ENCODE data around the gene INPP5F. TPM values are rescaled to one million over a fixed set of nuclear protein-coding genes. Genes with fewer than 3 reads are reported as not detected.
A peak's percentile ranks its signal among the peaks of the same experiment; 100 is the strongest.

The INPP5F gene
- total and polyA plus RNA-seq, 2 of the 13 experiments (the other 11 are each of a cell fraction or from before 2014, with no cell fraction given) = 12.5 to 15.7 TPM

- TF ChIP-seq ZBTB40 (IDR thresholded peaks at IDR 0.05) (no peak), ZBTB40 (CRISPR knock-in tag; IDR thresholded peaks at IDR 0.05) (peak; percentile 24; the same call in 1 of the 2 replicates), CENPBD1 (CRISPR knock-in tag; IDR thresholded peaks at IDR 0.05; ENCODE audit: borderline replicate concordance, low read depth) (peak; percentile 33; the same call in 1 of the 2 replicates), SMYD3 (CRISPR knock-in tag; IDR thresholded peaks at IDR 0.05) (no peak), HOXD1 (CRISPR knock-in tag; IDR thresholded peaks at IDR 0.05) (no peak), ZBTB25 (CRISPR knock-in tag; IDR thresholded peaks at IDR 0.05) (peak; percentile 34; the same call in 1 of the 2 replicates), SNRNP70 (IDR thresholded peaks at IDR 0.05; ENCODE audit: low read depth, low read length) (no peak), MAFG (CRISPR knock-in tag; IDR thresholded peaks at IDR 0.05) (0 out of 2 replicates have a peak, but pooled peaks have one; percentile 71), UBTF (CRISPR knock-in tag; IDR thresholded peaks at IDR 0.05) (peak; percentile 83), GPBP1L1 (CRISPR knock-in tag; IDR thresholded peaks at IDR 0.05) (no peak), GATAD2A (CRISPR knock-in tag; IDR thresholded peaks at IDR 0.05) (0 out of 2 replicates have a peak, but pooled peaks have one; percentile 18), KAT7 (CRISPR knock-in tag; IDR thresholded peaks at IDR 0.05; ENCODE audit: borderline replicate concordance) (0 out of 2 replicates have a peak, but pooled peaks have one; percentile 44), THAP7 (CRISPR knock-in tag; IDR thresholded peaks at IDR 0.05) (no peak)
These were observed 147.2 kb downstream of the INPP5F start (continued) for GRCh38 chr10:119872860-119873681.
